Osteoblast (primary cell): ENCODE results near the gene MDFI. TPM values are rescaled to one million over a fixed set of nuclear protein-coding genes. Genes with fewer than 3 reads are reported as not detected.

ENCODE experiments used
- DNase-seq: peaks from one replicate; pipeline ENCODE4 v3.0.0; 2011; ENCODE audit warnings: low spot score, mixed read lengths; ENCODE audit not compliant: insufficient read length; ENCODE audit errors: missing footprints
- H2AFZ ChIP-seq: 2 replicates; pipeline ENCODE4 v1.6.0; 2011; ENCODE audit warnings: mild to moderate bottlenecking, low read length
- H3K27ac ChIP-seq: 2 replicates; pipeline ENCODE4 v1.5.1; 2011; ENCODE audit warnings: mild to moderate bottlenecking, low read depth, low read length, moderate library complexity
- H3K27me3 ChIP-seq: 2 replicates; pipeline ENCODE4 v1.6.0; 2012; ENCODE audit warnings: mild to moderate bottlenecking, control low read depth, inconsistent platforms, low read length, moderate library complexity; ENCODE audit not compliant: insufficient read depth
- H3K36me3 ChIP-seq: 2 replicates; pipeline ENCODE4 v1.5.1; 2011; ENCODE audit warnings: mild to moderate bottlenecking, low read length, control low read depth, moderate library complexity; ENCODE audit not compliant: insufficient read depth
- H3K4me1 ChIP-seq: 2 replicates; pipeline ENCODE4 v1.5.1; 2011; ENCODE audit warnings: mild to moderate bottlenecking, low read length, control low read depth, moderate library complexity; ENCODE audit not compliant: insufficient read depth
- H3K4me2 ChIP-seq: 2 replicates; pipeline ENCODE4 v1.6.0; 2011; ENCODE audit warnings: mild to moderate bottlenecking, low read length; ENCODE audit not compliant: insufficient read depth
- H3K4me3 ChIP-seq: fragments of 200-600 bp; sonication (generic); 3 replicates; pipeline ENCODE4 v1.5.1; 2012; ENCODE audit warnings: mild to moderate bottlenecking, low read length, inconsistent platforms; ENCODE audit not compliant: insufficient read depth
- H3K79me2 ChIP-seq: 2 replicates; pipeline ENCODE4 v1.6.0; 2012; ENCODE audit warnings: mild to moderate bottlenecking, low read length, control low read depth, inconsistent platforms; ENCODE audit not compliant: insufficient read depth
- H3K9me3 ChIP-seq: 2 replicates; pipeline ENCODE4 v1.5.1; 2011; ENCODE audit warnings: low read depth, low read length, control low read depth
- H4K20me1 ChIP-seq: 2 replicates; pipeline ENCODE4 v1.6.0; 2012; ENCODE audit warnings: mild to moderate bottlenecking, low read length, control low read depth; ENCODE audit not compliant: insufficient read depth
- CTCF ChIP-seq: IDR thresholded peaks from 2 replicates; pipeline ENCODE4 v1.5.1; 2011; ENCODE audit warnings: mild to moderate bottlenecking, low read depth, low read length, moderate library complexity; ENCODE audit errors: extremely low read depth
- total RNA-seq: library from RNA; depleted of rRNA; stranded (reverse); fragments of >200 nt; gene quantifications from 2 replicates; pipeline ENCODE4 v1.2.3, GENCODE V29; 2012

Gene MDFI
- total RNA-seq, 1 donor = 0.72 TPM

GRCh38 chr6:41630946-41631345 lies 7.3 kb upstream of the MDFI start:
- H2AFZ ChIP-seq = no peak overlapping the region
- no peaks in the 10 kb centered on the region for H3K4me1 ChIP-seq

GRCh38 chr6:41633056-41633634 lies 5.1 kb upstream of the MDFI start:
- H2AFZ ChIP-seq = no peak overlapping the region
- no peak overlapping the region for H3K27ac ChIP-seq
- no peak for DNase-seq
- no peaks in the 10 kb centered on the region for H3K4me1 ChIP-seq
- no peak for TF ChIP-seq CTCF
- H4K20me1 ChIP-seq = no peaks in the 10 kb centered on the region
- H3K27me3 ChIP-seq = peaks cover 45% of the 10 kb centered on the region
- no peaks in the 10 kb centered on the region for H3K79me2 ChIP-seq
- no peaks in the 10 kb centered on the region for H3K9me3 ChIP-seq
- no peak overlapping the region for H3K4me2 ChIP-seq
- no peak overlapping the region for H3K4me3 ChIP-seq
- H3K36me3 ChIP-seq = no peaks in the 10 kb centered on the region

More at GRCh38 chr6:41630946-41631345, 7.3 kb upstream of the MDFI start:
- DNase-seq = no peak
- no peaks in the 10 kb centered on the region for H3K36me3 ChIP-seq
- no peaks in the 10 kb centered on the region for H3K9me3 ChIP-seq
- no peaks in the 10 kb centered on the region for H4K20me1 ChIP-seq
- H3K27me3 ChIP-seq = peaks cover 24% of the 10 kb centered on the region
- TF ChIP-seq CTCF = no peak
- no peak overlapping the region for H3K4me3 ChIP-seq
- H3K27ac ChIP-seq = no peak overlapping the region
- no peaks in the 10 kb centered on the region for H3K79me2 ChIP-seq
- no peak overlapping the region for H3K4me2 ChIP-seq

GRCh38 chr6:41634657-41635056 lies 3.6 kb upstream of the MDFI start:
- H3K27me3 ChIP-seq = peaks cover 60% of the 10 kb centered on the region
- DNase-seq = peak; percentile 36

GRCh38 chr6:41635365-41635764 lies 2.9 kb upstream of the MDFI start:
- no peak overlapping the region for H2AFZ ChIP-seq
- no peaks in the 10 kb centered on the region for H3K79me2 ChIP-seq
- H3K4me3 ChIP-seq = no peak overlapping the region
- peaks cover 67% of the 10 kb centered on the region for H3K27me3 ChIP-seq
- H3K4me1 ChIP-seq = no peaks in the 10 kb centered on the region
- no peaks in the 10 kb centered on the region for H3K9me3 ChIP-seq
- peak; percentile 71 for DNase-seq
- no peak overlapping the region for H3K4me2 ChIP-seq
- no peaks in the 10 kb centered on the region for H3K36me3 ChIP-seq
- H3K27ac ChIP-seq = no peak overlapping the region
- no peaks in the 10 kb centered on the region for H4K20me1 ChIP-seq
- TF ChIP-seq CTCF = no peak

More at GRCh38 chr6:41634657-41635056, 3.6 kb upstream of the MDFI start:
- H3K4me3 ChIP-seq = no peak overlapping the region
- H3K9me3 ChIP-seq = no peaks in the 10 kb centered on the region
- no peak overlapping the region for H3K4me2 ChIP-seq
- H3K27ac ChIP-seq = no peak overlapping the region
- H3K36me3 ChIP-seq = no peaks in the 10 kb centered on the region
- no peaks in the 10 kb centered on the region for H3K79me2 ChIP-seq
- H4K20me1 ChIP-seq = no peaks in the 10 kb centered on the region
- no peak overlapping the region for H2AFZ ChIP-seq
- no peaks in the 10 kb centered on the region for H3K4me1 ChIP-seq
- TF ChIP-seq CTCF = no peak
